ENCODE measurements around the gene ESPNL. TPM values are rescaled to one million over a fixed set of nuclear protein-coding genes. Genes with fewer than 3 reads are reported as not detected.
"Not testable (repeated sequence)": the region's sequence is repeated elsewhere in the genome, so short reads cannot be mapped to it uniquely, and the experiment has no call there.

Gene ESPNL
- total RNA-seq, 2 donors from 2014 or later = 0.15 to 0.86 TPM

DNA sequence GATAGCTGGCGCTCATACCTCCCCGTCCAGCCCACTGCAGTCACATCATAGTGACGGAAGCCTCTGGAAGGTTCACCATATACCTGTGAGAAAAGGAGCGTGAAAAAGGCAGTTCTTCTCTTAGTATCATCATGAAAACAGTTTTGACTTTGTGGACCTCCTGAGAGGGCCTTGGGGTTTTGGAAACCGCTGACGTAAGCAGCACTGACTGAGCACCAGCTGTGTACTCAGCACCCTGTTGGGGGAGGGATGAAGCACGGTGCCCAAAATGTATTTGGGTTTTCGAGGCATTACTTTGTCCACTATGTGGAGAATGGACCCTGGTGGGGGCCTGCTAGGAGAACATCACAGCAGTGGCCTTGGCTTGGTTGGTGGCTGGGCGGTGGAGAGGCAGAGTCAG is 33.9 kb upstream of the ESPNL start:
- no peak overlapping the region for H3K27ac ChIP-seq (ENCODE audit: low read depth, low read length)
- Mint-ChIP-seq H3K27me3 (ENCODE audit: insufficient read depth) (no peaks in the 10 kb centered on the region), H3K9me3 (no peaks in the 10 kb centered on the region), H3K27ac (no peak overlapping the region), H3K4me1 (peaks cover 25% of the 10 kb centered on the region), H3K36me3 (ENCODE audit: low read depth) (peaks cover 54% of the 10 kb centered on the region), H3K4me3 (no peak overlapping the region)
- H3K9me3 ChIP-seq (ENCODE audit: control insufficient read depth, low read length) = no peaks in the 10 kb centered on the region
- no peak overlapping the region for H3K9ac ChIP-seq (ENCODE audit: extremely low read depth, low read length, poor library complexity, severe bottlenecking)
- TF ChIP-seq, protein P1, sequence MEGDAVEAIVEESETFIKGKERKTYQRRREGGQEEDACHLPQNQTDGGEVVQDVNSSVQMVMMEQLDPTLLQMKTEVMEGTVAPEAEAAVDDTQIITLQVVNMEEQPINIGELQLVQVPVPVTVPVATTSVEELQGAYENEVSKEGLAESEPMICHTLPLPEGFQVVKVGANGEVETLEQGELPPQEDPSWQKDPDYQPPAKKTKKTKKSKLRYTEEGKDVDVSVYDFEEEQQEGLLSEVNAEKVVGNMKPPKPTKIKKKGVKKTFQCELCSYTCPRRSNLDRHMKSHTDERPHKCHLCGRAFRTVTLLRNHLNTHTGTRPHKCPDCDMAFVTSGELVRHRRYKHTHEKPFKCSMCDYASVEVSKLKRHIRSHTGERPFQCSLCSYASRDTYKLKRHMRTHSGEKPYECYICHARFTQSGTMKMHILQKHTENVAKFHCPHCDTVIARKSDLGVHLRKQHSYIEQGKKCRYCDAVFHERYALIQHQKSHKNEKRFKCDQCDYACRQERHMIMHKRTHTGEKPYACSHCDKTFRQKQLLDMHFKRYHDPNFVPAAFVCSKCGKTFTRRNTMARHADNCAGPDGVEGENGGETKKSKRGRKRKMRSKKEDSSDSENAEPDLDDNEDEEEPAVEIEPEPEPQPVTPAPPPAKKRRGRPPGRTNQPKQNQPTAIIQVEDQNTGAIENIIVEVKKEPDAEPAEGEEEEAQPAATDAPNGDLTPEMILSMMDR (conservative IDR thresholded peaks at IDR 0.05) = no peak
- no peaks in the 10 kb centered on the region for H3K27me3 ChIP-seq (ENCODE audit: control insufficient read depth, insufficient read depth, low read length, poor library complexity, severe bottlenecking)
- peaks cover 5% of the 10 kb centered on the region for H3K4me1 ChIP-seq (ENCODE audit: control insufficient read depth, insufficient read depth, low read length)
- WGBS, 2 experiments (ENCODE audit: insufficient coverage in 1 of 2, insufficient read length in 1 of 2) = 83 to 85% methylated on average over 9 of the region's 9 CpGs
- H3K4me3 ChIP-seq (ENCODE audit: low read length) = no peak overlapping the region
- peaks cover 50% of the 10 kb centered on the region for H3K36me3 ChIP-seq (ENCODE audit: control insufficient read depth, insufficient read depth, low read length)
- DNase-seq = no peak

DNA sequence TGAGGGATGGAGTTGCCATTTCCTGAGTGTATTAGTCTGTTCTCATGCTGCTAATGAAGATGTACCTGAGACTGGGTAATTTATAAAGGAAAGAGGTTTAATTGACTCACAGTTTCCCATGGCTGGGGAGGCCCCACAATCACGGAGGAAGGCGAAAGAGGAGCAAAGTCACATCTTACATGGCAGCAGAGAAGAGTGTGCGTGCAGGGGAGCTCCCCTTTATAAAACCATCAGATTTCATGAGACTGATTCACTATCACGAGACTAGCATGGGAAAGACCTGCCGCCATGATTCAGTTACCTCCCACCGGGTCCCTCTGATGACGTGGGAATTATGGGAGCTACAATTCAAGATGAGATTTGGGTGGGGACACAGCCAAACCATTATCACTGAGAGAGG is 33.4 kb upstream of the ESPNL start:
- not testable (repeated sequence) for H3K27ac ChIP-seq (ENCODE audit: low read depth, low read length); H3K9ac ChIP-seq (ENCODE audit: extremely low read depth, low read length, poor library complexity, severe bottlenecking); H3K4me1 ChIP-seq (ENCODE audit: control insufficient read depth, insufficient read depth, low read length); DNase-seq; H3K27me3 ChIP-seq (ENCODE audit: control insufficient read depth, insufficient read depth, low read length, poor library complexity, severe bottlenecking); H3K27me3 Mint-ChIP-seq (ENCODE audit: insufficient read depth); H3K9me3 ChIP-seq (ENCODE audit: control insufficient read depth, low read length); H3K4me3 Mint-ChIP-seq; H3K27ac Mint-ChIP-seq; H3K9me3 Mint-ChIP-seq; H3K4me3 ChIP-seq (ENCODE audit: low read length)
- Mint-ChIP-seq H3K4me1 (peaks cover 22% of the 10 kb centered on the region), H3K36me3 (ENCODE audit: low read depth) (peaks cover 57% of the 10 kb centered on the region)
- 96% methylated on average over 5 to 7 of the region's 7 CpGs for WGBS, 2 experiments (ENCODE audit: insufficient coverage in 1 of 2, insufficient read length in 1 of 2)
- H3K36me3 ChIP-seq (ENCODE audit: control insufficient read depth, insufficient read depth, low read length) = peaks cover 50% of the 10 kb centered on the region

- Mint-ChIP-seq H3K4me3 (no peak overlapping the region), H3K9me3 (no peaks in the 10 kb centered on the region), H3K27me3 (ENCODE audit: insufficient read depth) (no peaks in the 10 kb centered on the region), H3K27ac (no peak overlapping the region), H3K4me1 (peaks cover 17% of the 10 kb centered on the region), H3K36me3 (ENCODE audit: low read depth) (peaks cover 69% of the 10 kb centered on the region)
- no peaks in the 10 kb centered on the region for H3K27me3 ChIP-seq (ENCODE audit: control insufficient read depth, insufficient read depth, low read length, poor library complexity, severe bottlenecking)
- no peaks in the 10 kb centered on the region for H3K9me3 ChIP-seq (ENCODE audit: control insufficient read depth, low read length)
- peaks cover 55% of the 10 kb centered on the region for H3K36me3 ChIP-seq (ENCODE audit: control insufficient read depth, insufficient read depth, low read length)
- TF ChIP-seq, protein P1 (conservative IDR thresholded peaks at IDR 0.05) = no peak
- H3K4me3 ChIP-seq (ENCODE audit: low read length) = no peak overlapping the region
- no peak for DNase-seq
- no peak overlapping the region for H3K27ac ChIP-seq (ENCODE audit: low read depth, low read length)
- H3K9ac ChIP-seq (ENCODE audit: extremely low read depth, low read length, poor library complexity, severe bottlenecking) = no peak overlapping the region
- 93 to 100% methylated on average over 4 to 7 of the region's 7 CpGs for WGBS, 2 experiments (ENCODE audit: insufficient coverage in 1 of 2, insufficient read length in 1 of 2)
- H3K4me1 ChIP-seq (ENCODE audit: control insufficient read depth, insufficient read depth, low read length) = no peaks in the 10 kb centered on the region
These were observed 32.2 kb upstream of the ESPNL start for GRCh38 chr2:238067939-238068338.

All from endodermal cell (in vitro differentiated cells).